Measurements from ENCODE around the gene CYGB.

The CYGB gene

DNA sequence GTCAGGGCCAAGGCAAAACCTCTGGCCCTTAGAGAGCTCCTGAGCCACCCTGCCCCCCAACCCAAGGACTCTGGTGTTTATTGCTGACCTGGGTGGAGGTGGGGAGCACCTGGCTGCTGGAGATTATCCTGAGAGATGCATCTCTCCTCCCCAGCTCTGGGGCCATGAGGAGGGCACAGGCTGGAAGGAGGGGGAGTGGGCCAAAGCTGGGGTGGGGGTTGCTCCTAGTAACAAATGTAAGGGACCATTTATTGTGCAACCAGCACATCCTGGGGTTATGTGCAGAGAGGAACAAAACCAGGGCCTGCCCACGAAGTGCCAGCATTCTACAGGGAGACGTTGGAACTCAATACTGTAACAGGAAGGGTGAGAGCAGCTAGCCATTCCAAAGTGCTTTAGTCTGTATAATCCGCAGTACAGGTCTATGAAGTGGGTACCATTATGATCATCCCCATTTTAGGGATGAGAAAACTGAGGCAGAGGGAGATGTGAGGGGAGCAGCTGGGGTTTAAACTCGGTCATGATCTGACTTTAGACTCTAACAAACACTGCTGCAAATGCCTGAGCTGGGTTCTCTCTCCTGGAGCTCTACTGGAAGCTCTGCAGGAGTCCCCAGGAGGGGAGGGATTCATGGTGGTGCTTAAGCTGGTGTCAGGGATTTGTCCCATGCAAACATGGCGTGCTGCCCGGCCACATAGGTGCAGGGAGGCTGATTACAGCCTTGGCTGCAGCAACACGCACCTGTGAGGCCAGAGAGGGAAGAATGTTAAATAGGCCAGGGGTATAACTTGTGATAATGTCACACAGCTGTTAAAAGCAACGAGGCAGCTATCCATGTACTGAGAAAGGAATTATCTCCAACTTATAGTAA, 34.9 kb downstream of the CYGB start:
- H3K4me2 ChIP-seq = peak overlapping the region; percentile 80 to 100 (median 98)
- H3K27ac ChIP-seq = peak overlapping the region; percentile 86 to 97 (median 88)
- H3K9ac ChIP-seq = peak overlapping the region; percentile 84 to 95 (median 90)

GRCh38 chr17:76501827-76502307, 35.6 kb downstream of the CYGB start:
- Histone ChIP-seq H3K4me3 (peak overlapping the region in 9 of 10 experiments; percentile 88 to 99 (median 97); a peak in 18 of 20 replicates), H3K36me3 (peaks cover 0 to 22% (median 9%) of the 10 kb centered on the region in 11 experiments; a peak in 6 of 22 replicates), H3K4me2 (peak overlapping the region; percentile 80 to 100 (median 98)), H3K9ac (peak overlapping the region; percentile 84 to 95 (median 90)), H3K27me3 (no peaks in the 10 kb centered on the region), H3K4me1 (peaks cover 61 to 89% (median 73%) of the 10 kb centered on the region in 10 experiments), H4K20me1 (peaks cover 0 to 39% (median 36%) of the 10 kb centered on the region in 11 experiments; a peak in 18 of 22 replicates), H3K9me3 (replicated peaks in 1 of 11) (no peaks in the 10 kb centered on the region), H3K27ac (peak overlapping the region; percentile 86 to 97 (median 88))
- TF ChIP-seq Cebpa-rat (IDR thresholded peaks at IDR 0.05) = no peak

More for the DNA sequence above, 34.9 kb downstream of the CYGB start:
- Histone ChIP-seq H3K27me3 (no peaks in the 10 kb centered on the region), H3K9me3 (replicated peaks in 1 of 11) (no peaks in the 10 kb centered on the region), H4K20me1 (peaks cover 0 to 32% (median 29%) of the 10 kb centered on the region in 11 experiments; a peak in 18 of 22 replicates), H3K36me3 (peaks cover 0 to 14% (median 5%) of the 10 kb centered on the region in 11 experiments; a peak in 6 of 22 replicates), H3K4me3 (peak overlapping the region in 5 of 10 experiments; percentile 88 to 99 (median 93); a peak in 8 of 20 replicates), H3K4me1 (peaks cover 55 to 85% (median 67%) of the 10 kb centered on the region in 10 experiments)
- peak in 8 of 11 experiments; percentile 24 to 88 (median 72); a peak in 12 of 22 replicates for TF ChIP-seq Cebpa-rat (IDR thresholded peaks at IDR 0.05)

GRCh38 chr17:76501018-76501826, 36.3 kb downstream of the CYGB start, which contains the start of gene RHBDF2:
Gene RHBDF2 (minus strand): TSS chr17:76501423. CDS start chr17:76481524, 19,899 bp downstream.
- TF ChIP-seq Cebpa-rat (IDR thresholded peaks at IDR 0.05) = no peak
- Histone ChIP-seq H4K20me1 (peaks cover 0 to 46% (median 42%) of the 10 kb centered on the region in 11 experiments; a peak in 18 of 22 replicates), H3K9ac (peak within 1 kb of the TSS; percentile 84 to 95 (median 90)), H3K4me2 (peak within 1 kb of the TSS; percentile 94 to 100 (median 98)), H3K27me3 (no peaks in the 10 kb centered on the region), H3K4me3 (peak within 1 kb of the TSS; percentile 88 to 99 (median 96)), H3K4me1 (peaks cover 62 to 89% (median 75%) of the 10 kb centered on the region in 10 experiments), H3K9me3 (replicated peaks in 1 of 11) (no peaks in the 10 kb centered on the region), H3K36me3 (peaks cover 0 to 26% (median 11%) of the 10 kb centered on the region in 11 experiments; a peak in 9 of 22 replicates), H3K27ac (peak within 1 kb of the TSS; percentile 86 to 97 (median 88))

- Histone ChIP-seq H3K9ac (peak overlapping the region; percentile 84 to 95 (median 90)), H3K27me3 (no peaks in the 10 kb centered on the region), H3K4me2 (peak overlapping the region; percentile 94 to 100 (median 98)), H3K9me3 (replicated peaks in 1 of 11) (no peaks in the 10 kb centered on the region), H3K36me3 (peaks cover 0 to 32% (median 16%) of the 10 kb centered on the region in 11 experiments; a peak in 9 of 22 replicates), H3K27ac (peak overlapping the region; percentile 78 to 97 (median 88)), H3K4me3 (peak overlapping the region; percentile 88 to 99 (median 96)), H4K20me1 (peaks cover 0 to 51% (median 47%) of the 10 kb centered on the region in 11 experiments; a peak in 18 of 22 replicates), H3K4me1 (peaks cover 64 to 89% (median 77%) of the 10 kb centered on the region in 10 experiments)
- no peak for TF ChIP-seq Cebpa-rat (IDR thresholded peaks at IDR 0.05)
Observed at GRCh38 chr17:76500747-76501017, 36.8 kb downstream of the CYGB start.

DNA sequence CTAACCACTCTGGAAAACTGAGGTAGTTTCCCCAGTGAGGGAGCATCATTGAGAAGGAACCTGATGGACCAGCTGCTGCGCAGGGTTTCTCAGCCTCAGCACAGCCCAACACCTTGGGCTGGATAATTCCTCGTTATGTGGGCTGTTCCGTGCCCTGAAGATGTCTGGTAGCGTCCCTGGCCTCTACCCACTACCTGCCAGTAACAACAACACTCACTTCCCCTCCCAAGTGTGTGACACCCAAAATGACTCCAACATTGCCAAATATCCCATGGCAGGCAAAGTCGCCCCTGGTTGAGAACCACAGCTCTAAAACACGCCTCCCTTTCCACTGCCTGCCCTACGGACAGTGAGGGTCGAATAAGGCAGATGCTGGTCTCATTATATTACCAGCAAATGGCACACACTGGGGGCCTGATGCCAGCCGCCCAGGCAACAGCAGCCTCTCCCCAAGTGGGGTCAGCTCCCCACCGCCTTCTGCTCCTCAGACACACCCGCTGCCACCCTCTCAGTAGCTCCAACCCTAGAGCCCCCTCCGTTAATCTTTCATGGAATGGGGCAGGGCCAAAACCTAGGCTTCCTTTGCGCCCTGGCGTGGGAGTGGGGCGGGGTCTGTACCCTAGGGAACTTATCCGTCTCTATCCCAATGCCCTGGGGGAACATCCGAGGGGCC, 37.3 kb downstream of the CYGB start:
- H3K36me3 ChIP-seq = peaks cover 0 to 36% (median 17%) of the 10 kb centered on the region in 11 experiments; a peak in 10 of 22 replicates
- peak overlapping the region; percentile 84 to 95 (median 90) for H3K9ac ChIP-seq
- H3K4me2 ChIP-seq = peak overlapping the region; percentile 94 to 100 (median 98)
- no peak for TF ChIP-seq Cebpa-rat (IDR thresholded peaks at IDR 0.05)
- no peaks in the 10 kb centered on the region for H3K27me3 ChIP-seq
- H3K4me1 ChIP-seq = peaks cover 69 to 91% (median 82%) of the 10 kb centered on the region in 10 experiments
- H3K4me3 ChIP-seq = peak overlapping the region; percentile 88 to 99 (median 96)
- H3K9me3 ChIP-seq (replicated peaks in 1 of 11) = no peaks in the 10 kb centered on the region
- H4K20me1 ChIP-seq = peaks cover 0 to 56% (median 51%) of the 10 kb centered on the region in 11 experiments; a peak in 18 of 22 replicates
- H3K27ac ChIP-seq = peak overlapping the region; percentile 78 to 97 (median 88)

GRCh38 chr17:76499267-76499667, 38.2 kb downstream of the CYGB start:
- Histone ChIP-seq H3K27me3 (no peaks in the 10 kb centered on the region), H3K4me1 (peaks cover 76 to 92% (median 86%) of the 10 kb centered on the region in 10 experiments), H3K9ac (peak overlapping the region; percentile 84 to 95 (median 90); a peak in 21 of 22 replicates), H3K4me3 (peak overlapping the region; percentile 32 to 99 (median 96); a peak in 19 of 20 replicates), H4K20me1 (peaks cover 0 to 61% (median 51%) of the 10 kb centered on the region in 11 experiments; a peak in 18 of 22 replicates), H3K27ac (peak overlapping the region; percentile 8 to 97 (median 87); a peak in 20 of 22 replicates), H3K9me3 (replicated peaks in 1 of 11) (no peaks in the 10 kb centered on the region), H3K36me3 (peaks cover 0 to 42% (median 17%) of the 10 kb centered on the region in 11 experiments; a peak in 12 of 22 replicates), H3K4me2 (peak overlapping the region; percentile 94 to 100 (median 98))
- no peak for TF ChIP-seq Cebpa-rat (IDR thresholded peaks at IDR 0.05)

DNA sequence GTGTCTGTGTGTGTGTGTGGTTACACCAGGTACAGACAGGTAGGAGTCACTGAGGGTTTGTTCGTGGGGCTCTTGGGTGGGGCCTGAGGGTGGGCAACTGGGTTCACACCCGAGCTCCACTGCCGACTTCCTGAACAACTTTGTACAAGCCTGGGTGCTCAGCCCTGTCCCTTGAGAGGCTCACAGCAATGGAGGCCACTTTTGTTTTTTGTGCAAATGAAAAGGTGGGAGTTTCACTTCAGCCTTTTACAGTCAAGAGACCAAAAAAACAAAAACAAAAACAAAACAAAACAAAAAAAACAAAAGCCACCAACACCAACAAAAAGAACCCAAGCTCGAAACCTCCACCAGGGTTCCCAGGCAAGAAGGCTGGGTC, 38.6 kb downstream of the CYGB start:
- Histone ChIP-seq H3K4me3 (peak overlapping the region; percentile 32 to 99 (median 96); a peak in 19 of 20 replicates), H3K4me2 (peak overlapping the region; percentile 94 to 100 (median 98)), H3K9me3 (replicated peaks in 1 of 11) (no peaks in the 10 kb centered on the region), H3K9ac (peak overlapping the region; percentile 84 to 95 (median 90); a peak in 21 of 22 replicates), H4K20me1 (peaks cover 0 to 61% (median 51%) of the 10 kb centered on the region in 11 experiments; a peak in 18 of 22 replicates), H3K27me3 (no peaks in the 10 kb centered on the region), H3K36me3 (peaks cover 0 to 42% (median 17%) of the 10 kb centered on the region in 11 experiments; a peak in 12 of 22 replicates), H3K27ac (peak overlapping the region; percentile 14 to 97 (median 87); a peak in 20 of 22 replicates), H3K4me1 (peaks cover 76 to 92% (median 87%) of the 10 kb centered on the region in 10 experiments)
- TF ChIP-seq Cebpa-rat (IDR thresholded peaks at IDR 0.05) = no peak

Measured in BLaER1 treated with 17β-estradiol and CSF1 and Interleukin-3, amounts not matched to agents 10 nM and 100 nM (cell line).